Esophagus muscularis mucosa (tissue), 4 donors: ENCODE results near the gene CD99L2.

Experiments used
- EP300 ChIP-seq: sonication (generic); formaldehyde crosslinking; IDR thresholded peaks from one replicate; pipeline ENCODE4 v1.6.1; 2017; ENCODE audit warnings: antibody characterized with exemption
- POLR2AphosphoS5 ChIP-seq, 2 donors: sonication (generic); formaldehyde crosslinking; IDR thresholded peaks; one replicate each; pipeline ENCODE4 v1.6.1; 2017; ENCODE audit warnings: antibody characterized with exemption in 2 of 2
- TF ChIP-seq, protein P1 (sequence below), 3 experiments: fragments of 200-600 bp in 2 of 3; fragments of 450-650 bp in 1 of 3; sonication (generic) in 2 of 3; IDR thresholded peaks; one replicate each; pipeline ENCODE4 v1.5.1; 2017 to 2019; ENCODE audit warnings: antibody characterized with exemption in 3 of 3, mild to moderate bottlenecking in 2 of 3, moderate library complexity in 1 of 3

DNA sequence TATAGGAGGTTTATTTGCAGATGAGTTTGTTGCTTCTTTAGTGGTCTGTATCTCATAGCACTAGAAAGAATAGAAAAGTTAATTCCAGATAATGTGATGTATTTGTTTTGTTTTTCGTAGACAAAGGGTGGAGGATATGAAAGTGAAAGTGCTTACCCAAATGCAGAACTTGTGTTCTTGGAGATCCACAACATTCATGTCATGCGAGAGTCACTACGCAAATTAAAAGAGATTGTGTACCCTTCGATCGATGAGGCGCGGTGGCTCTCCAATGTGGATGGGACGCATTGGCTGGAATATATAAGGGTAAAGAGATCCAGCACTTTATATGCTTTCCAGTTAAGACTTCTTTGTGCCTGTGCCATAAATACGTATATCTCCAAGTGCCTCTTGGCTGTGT lies 162.0 kb downstream of the CD99L2 start:
- TF ChIP-seq, protein P1, sequence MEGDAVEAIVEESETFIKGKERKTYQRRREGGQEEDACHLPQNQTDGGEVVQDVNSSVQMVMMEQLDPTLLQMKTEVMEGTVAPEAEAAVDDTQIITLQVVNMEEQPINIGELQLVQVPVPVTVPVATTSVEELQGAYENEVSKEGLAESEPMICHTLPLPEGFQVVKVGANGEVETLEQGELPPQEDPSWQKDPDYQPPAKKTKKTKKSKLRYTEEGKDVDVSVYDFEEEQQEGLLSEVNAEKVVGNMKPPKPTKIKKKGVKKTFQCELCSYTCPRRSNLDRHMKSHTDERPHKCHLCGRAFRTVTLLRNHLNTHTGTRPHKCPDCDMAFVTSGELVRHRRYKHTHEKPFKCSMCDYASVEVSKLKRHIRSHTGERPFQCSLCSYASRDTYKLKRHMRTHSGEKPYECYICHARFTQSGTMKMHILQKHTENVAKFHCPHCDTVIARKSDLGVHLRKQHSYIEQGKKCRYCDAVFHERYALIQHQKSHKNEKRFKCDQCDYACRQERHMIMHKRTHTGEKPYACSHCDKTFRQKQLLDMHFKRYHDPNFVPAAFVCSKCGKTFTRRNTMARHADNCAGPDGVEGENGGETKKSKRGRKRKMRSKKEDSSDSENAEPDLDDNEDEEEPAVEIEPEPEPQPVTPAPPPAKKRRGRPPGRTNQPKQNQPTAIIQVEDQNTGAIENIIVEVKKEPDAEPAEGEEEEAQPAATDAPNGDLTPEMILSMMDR (IDR thresholded peaks at IDR 0.05), result no peak
- TF ChIP-seq POLR2AphosphoS5 (IDR thresholded peaks at IDR 0.05) (no peak), EP300 (no peak)
